HCT116 (cell line): ENCODE results near the gene CYP2E1. TPM values are rescaled to one million over a fixed set of nuclear protein-coding genes. Genes with fewer than 3 reads are reported as not detected.
"Not testable (repeated sequence)": the region's sequence is repeated elsewhere in the genome, so short reads cannot be mapped to it uniquely, and the experiment has no call there.

ENCODE experiments used
- ATAC-seq: fragments of 200-7000 bp; cut with Tn5 transposase; 2 replicates; pipeline ENCODE4 v1.9.1; 2020; ENCODE audit warnings: mild to moderate bottlenecking, moderate library complexity
- BruUV-seq: library from RNA; stranded (reverse); fragments of 400-500 nt; replicated peaks from 2 replicates; lab custom pipeline; 2021; lab: Mats Ljungman, UMichigan
- CTCF ChIA-PET: fragments of 300-600 bp; sonication (Branson Sonifier 250); formaldehyde crosslinking; loops from one replicate; lab custom pipeline; 2021; ENCODE audit warnings: antibody characterized with exemption; lab: Charles Lee
- POLR2A ChIA-PET: fragments of 300-600, 350-600 bp; sonication (Branson Sonifier 250); formaldehyde crosslinking; loops from one replicate; lab custom pipeline; 2021; ENCODE audit warnings: antibody characterized with exemption; lab: Charles Lee
- RAD21 ChIA-PET, 2 experiments: fragments of 300-600 bp; sonication (Branson Sonifier 250); formaldehyde crosslinking; loops; one replicate each; lab custom pipeline; 2023; ENCODE audit warnings: low total read pairs in 2 of 2; ENCODE audit not compliant: uncharacterized antibody in 2 of 2, unreplicated experiment in 2 of 2, low non-redundant PET in 1 of 2; lab: Charles Lee
- DNase-seq: peaks from one replicate; pipeline ENCODE4 v3.0.0-alpha.2; 2010; ENCODE audit warnings: low read depth, low spot score
- H2AFZ ChIP-seq: fragments of 200-600 bp; shearing (Covaris generic), sonication (generic); 2 replicates; pipeline ENCODE4 v1.6.1; 2017; ENCODE audit warnings: low read depth, mixed run types, mixed read lengths, antibody characterized with exemption, low read length; ENCODE audit not compliant: poor library complexity, severe bottlenecking
- H3K27ac ChIP-seq: 2 replicates; pipeline ENCODE4 v1.5.1; 2012; ENCODE audit warnings: low read depth, low read length
- H3K27me3 ChIP-seq: fragments of 200-600 bp; sonication (generic); 2 replicates; pipeline ENCODE4 v1.6.1; 2016; ENCODE audit warnings: mixed run types, low read length, mixed read lengths; ENCODE audit not compliant: insufficient read depth
- H3K36me3 ChIP-seq, 2 experiments: fragments of 200-500 bp in 1 of 2; fragments of 200-600 bp in 1 of 2; sonication (Bioruptor generic) in 1 of 2; sonication (generic) in 1 of 2; 2 replicates each; pipeline versions ENCODE4 v1.5.1 to v1.6.1; 2014 to 2016; ENCODE audit warnings: low read length in 2 of 2, inconsistent platforms in 1 of 2, mixed read lengths in 1 of 2, mixed run types in 1 of 2; ENCODE audit not compliant: insufficient read depth in 2 of 2, control insufficient read depth in 1 of 2
- H3K4me1 ChIP-seq, 2 experiments: fragments of 200-600 bp in 1 of 2; sonication (generic) in 1 of 2; 2 replicates each; pipeline versions ENCODE4 v1.5.1 to v1.6.1; 2012 to 2017; ENCODE audit warnings: low read length in 2 of 2, inconsistent platforms in 1 of 2, mild to moderate bottlenecking in 1 of 2, mixed read lengths in 1 of 2, mixed run types in 1 of 2, moderate library complexity in 1 of 2; ENCODE audit not compliant: insufficient read depth in 2 of 2, control insufficient read depth in 1 of 2
- H3K4me2 ChIP-seq: fragments of 200-600 bp; sonication (generic); 2 replicates; pipeline ENCODE4 v1.6.1; 2017; ENCODE audit warnings: mixed run types, low read length, mixed read lengths
- H3K4me3 ChIP-seq, 2 experiments: fragments of 200-600 bp in 1 of 2; sonication (generic) in 1 of 2; replicated peaks in 1 of 2; 2 replicates each; pipeline ENCODE4 v1.5.1; 2011 to 2016; ENCODE audit warnings: low read length in 2 of 2, control low read depth in 1 of 2, low read depth in 1 of 2, mild to moderate bottlenecking in 1 of 2, mixed read lengths in 1 of 2, mixed run types in 1 of 2
- H3K79me2 ChIP-seq: fragments of 200-600 bp; sonication (generic); 2 replicates; pipeline ENCODE4 v1.6.1; 2017; ENCODE audit warnings: mild to moderate bottlenecking, mixed run types, low read length, moderate library complexity, mixed read lengths; ENCODE audit not compliant: insufficient read depth
- H3K9ac ChIP-seq: fragments of 200-600 bp; sonication (generic); 2 replicates; pipeline ENCODE4 v1.6.1; 2016; ENCODE audit warnings: low read length, mixed read lengths
- H3K9me2 ChIP-seq: fragments of 200-600 bp; sonication (generic), shearing (Covaris generic); 2 replicates; pipeline ENCODE4 v1.6.1; 2017; ENCODE audit warnings: mixed run types, mild to moderate bottlenecking, moderate library complexity; ENCODE audit not compliant: insufficient read depth
- H3K9me3 ChIP-seq, 2 experiments: fragments of 200-500 bp in 1 of 2; fragments of 200-600 bp in 1 of 2; sonication (Bioruptor generic) in 1 of 2; sonication (generic) in 1 of 2; 2 replicates each; pipeline ENCODE4 v1.6.1; 2014 to 2017; ENCODE audit warnings: low read length in 2 of 2, mixed read lengths in 2 of 2, inconsistent platforms in 1 of 2, low read depth in 1 of 2, mild to moderate bottlenecking in 1 of 2, mixed run types in 1 of 2, moderate library complexity in 1 of 2; ENCODE audit not compliant: control insufficient read depth in 1 of 2, insufficient read depth in 1 of 2
- H4K20me1 ChIP-seq: fragments of 200-600 bp; sonication (generic), shearing (Covaris generic); 2 replicates; pipeline ENCODE4 v1.6.1; 2017; ENCODE audit warnings: mixed run types, mild to moderate bottlenecking, moderate library complexity; ENCODE audit not compliant: insufficient read depth
- CBX3 ChIP-seq: IDR thresholded peaks from 2 replicates; pipeline ENCODE4 v1.6.1; 2012; ENCODE audit warnings: low read depth
- CTCF ChIP-seq, 3 experiments: fragments of 200-600 bp in 1 of 3; sonication (generic) in 1 of 3; IDR thresholded peaks in 2 of 3; conservative IDR thresholded peaks in 1 of 3; 2 replicates each; pipeline ENCODE4 v1.5.1; 2012 to 2017; ENCODE audit warnings: low read depth in 2 of 3, low read length in 2 of 3, antibody characterized with exemption in 1 of 3, borderline replicate concordance in 1 of 3, control low read depth in 1 of 3, mild to moderate bottlenecking in 1 of 3, mixed read lengths in 1 of 3, mixed run types in 1 of 3, moderate library complexity in 1 of 3; ENCODE audit not compliant: insufficient read depth in 1 of 3
- FOSL1 ChIP-seq: IDR thresholded peaks from 2 replicates; pipeline ENCODE4 v1.6.1; 2012; ENCODE audit warnings: low read depth
- JUND ChIP-seq: IDR thresholded peaks from 2 replicates; pipeline ENCODE4 v1.6.1; 2012
- POLR2A ChIP-seq: IDR thresholded peaks from 2 replicates; pipeline ENCODE4 v1.7.0; 2011; ENCODE audit warnings: borderline replicate concordance; ENCODE audit not compliant: insufficient read depth, insufficient read length; ENCODE audit errors: extremely low read depth
- YY1 ChIP-seq: IDR thresholded peaks from 2 replicates; pipeline ENCODE4 v1.6.1; 2011; ENCODE audit warnings: low read length, low read depth, moderate library complexity, mild to moderate bottlenecking; ENCODE audit not compliant: insufficient replicate concordance; ENCODE audit errors: extremely low read depth
- ZFX ChIP-seq: fragments of 450-650 bp; IDR thresholded peaks from 2 replicates; pipeline ENCODE4 v1.6.1; 2017
- intact Hi-C: fragments of 100-400 bp; cut with micrococcal nuclease; formaldehyde crosslinking; loops from 2 replicates; pipeline ENCODE4 v1.10.0; 2022
- total RNA-seq: library from RNA; stranded (reverse); gene quantifications from one replicate; pipeline ENCODE4 v1.2.1, GENCODE V29; 2021; ENCODE audit not compliant: unreplicated experiment

The CYP2E1 gene
- total RNA-seq, 1 experiment from 2014 or later: 1.5 TPM

GRCh38 chr10:133516057-133516456, 11.1 kb upstream of the CYP2E1 start:
- no TSS peak for BruUV-seq
- H3K79me2 ChIP-seq: no peaks in the 10 kb centered on the region
- H3K4me3 ChIP-seq: no peak overlapping the region
- H3K4me1 ChIP-seq: peaks cover 0 to 10% of the 10 kb centered on the region in 2 experiments; a peak in 1 of 4 replicates
- H3K36me3 ChIP-seq: no peaks in the 10 kb centered on the region
- no peak for TF ChIP-seq JUND
- TF ChIP-seq CTCF (IDR thresholded peaks at IDR 0.05 in 2 of 3, conservative IDR thresholded peaks at IDR 0.05 in 1 of 3; ENCODE audit: borderline replicate concordance in 1 of 3, insufficient read depth in 1 of 3, low read depth in 2 of 3, low read length in 2 of 3): no peak
- no peak for TF ChIP-seq YY1
- TF ChIP-seq POLR2A: no peak
- TF ChIP-seq FOSL1: no peak
- no peak for TF ChIP-seq CBX3
- TF ChIP-seq ZFX: no peak
- TF ChIP-seq, all 23 proteins: peak for 0
- H3K9me2 ChIP-seq: no peaks in the 10 kb centered on the region
- ATAC-seq: no peak
- RAD21 ChIA-PET: no interaction called here
- no peaks in the 10 kb centered on the region for H3K27me3 ChIP-seq
- DNase-seq: no peak
- no peaks in the 10 kb centered on the region for H4K20me1 ChIP-seq
- CTCF ChIA-PET: no interaction called here
- H3K4me2 ChIP-seq: no peak overlapping the region
- intact Hi-C loops: no loop called here
- no peak overlapping the region for H2AFZ ChIP-seq
- POLR2A ChIA-PET: no interaction called here
- no peak overlapping the region for H3K9ac ChIP-seq
- no peaks in the 10 kb centered on the region for H3K9me3 ChIP-seq
- H3K27ac ChIP-seq: no peak overlapping the region

GRCh38 chr10:133518517-133518916, 8.6 kb upstream of the CYP2E1 start:
- H3K4me3 ChIP-seq, H3K9ac ChIP-seq, BruUV-seq, H3K27ac ChIP-seq, intact Hi-C loops, POLR2A ChIA-PET, H3K36me3 ChIP-seq, H3K9me2 ChIP-seq, H3K27me3 ChIP-seq, H2AFZ ChIP-seq, RAD21 ChIA-PET, H4K20me1 ChIP-seq, ATAC-seq, CTCF ChIA-PET, H3K9me3 ChIP-seq, H3K79me2 ChIP-seq, DNase-seq, H3K4me2 ChIP-seq: not testable (repeated sequence)
- peaks cover 2 to 20% of the 10 kb centered on the region in 2 experiments; a peak in 2 of 4 replicates for H3K4me1 ChIP-seq
